SU-DHL-6 (cell line): ENCODE results near the gene LRP1B.

Experiments used
- H2AFZ ChIP-seq: fragments of 200-600 bp; sonication (generic); 2 replicates; pipeline ENCODE4 v1.6.1; 2014; ENCODE audit warnings: low read depth, mild to moderate bottlenecking, moderate library complexity, mixed read lengths, antibody characterized with exemption, low read length; ENCODE audit not compliant: severe bottlenecking
- H3F3A ChIP-seq: fragments of 200-600 bp; shearing (Covaris generic); 2 replicates; pipeline ENCODE4 v1.6.0; 2016; ENCODE audit warnings: antibody characterized with exemption, mild to moderate bottlenecking; ENCODE audit not compliant: insufficient read depth
- H3K27ac ChIP-seq: fragments of 200-600 bp; sonication (generic); 2 replicates; pipeline ENCODE4 v1.5.1; 2016; ENCODE audit warnings: low read depth, mild to moderate bottlenecking, low read length, moderate library complexity, mixed read lengths
- H3K27me3 ChIP-seq: fragments of 200-600 bp; sonication (generic), shearing (Covaris generic); 2 replicates; pipeline ENCODE4 v1.6.0; 2014; ENCODE audit warnings: mild to moderate bottlenecking, low read length
- H3K36me3 ChIP-seq: fragments of 200-600 bp; sonication (generic); 2 replicates; pipeline ENCODE4 v1.6.1; 2014; ENCODE audit warnings: mild to moderate bottlenecking, low read length, mixed read lengths
- H3K4me2 ChIP-seq: fragments of 300-600, 200-600 bp; shearing (Covaris generic), sonication (generic); 2 replicates; pipeline ENCODE4 v1.6.0; 2014; ENCODE audit warnings: low read length, low read depth, mild to moderate bottlenecking; ENCODE audit not compliant: poor library complexity, severe bottlenecking
- H3K4me3 ChIP-seq: fragments of 200-600 bp; sonication (generic); 2 replicates; pipeline ENCODE4 v1.5.1; 2014; ENCODE audit warnings: antibody characterized with exemption, low read length, mild to moderate bottlenecking, mixed read lengths; ENCODE audit not compliant: insufficient read depth, poor library complexity, severe bottlenecking
- H3K79me2 ChIP-seq: fragments of 200-600 bp; sonication (generic); 2 replicates; pipeline ENCODE4 v1.6.1; 2014; ENCODE audit warnings: mild to moderate bottlenecking, low read length, moderate library complexity; ENCODE audit not compliant: insufficient read depth
- H3K9ac ChIP-seq: fragments of 200-600 bp; sonication (generic); 2 replicates; pipeline ENCODE4 v1.7.0; 2014; ENCODE audit warnings: mild to moderate bottlenecking, low read length
- H3K9me2 ChIP-seq: fragments of 200-600 bp; sonication (generic); replicated peaks from 2 replicates; pipeline ENCODE4 v1.6.1; 2014; ENCODE audit warnings: low read length; ENCODE audit not compliant: insufficient read depth
- H3K9me3 ChIP-seq: fragments of 200-600 bp; sonication (generic); 2 replicates; pipeline ENCODE4 v1.6.1; 2014; ENCODE audit warnings: low read length, mixed read lengths; ENCODE audit not compliant: insufficient read depth
- H4K20me1 ChIP-seq: fragments of 200-600 bp; sonication (generic); 2 replicates; pipeline ENCODE4 v1.6.1; 2014; ENCODE audit warnings: low read depth, mild to moderate bottlenecking, antibody characterized with exemption, low read length, moderate library complexity, mixed read lengths
- CTCF ChIP-seq: fragments of 200-600 bp; sonication (generic); IDR thresholded peaks from one replicate; pipeline ENCODE4 v1.5.1; 2017; ENCODE audit warnings: antibody characterized with exemption, mild to moderate bottlenecking, low read length, moderate library complexity; ENCODE audit not compliant: insufficient read depth, poor library complexity, severe bottlenecking
- EZH2phosphoT487 ChIP-seq: fragments of 200-600 bp; sonication (generic), shearing (Covaris generic); conservative IDR thresholded peaks from 2 replicates; pipeline ENCODE4 v1.6.1; 2018; ENCODE audit warnings: mild to moderate bottlenecking, antibody characterized with exemption, low read length, moderate library complexity, mixed read lengths

LRP1B gene

GRCh38 chr2:140929849-140930248, 1201.0 kb downstream of the LRP1B start:
- H3K36me3 ChIP-seq, result no peaks in the 10 kb centered on the region
- no peak overlapping the region for H3K27ac ChIP-seq
- H3K4me3 ChIP-seq, result no peak overlapping the region
- no peaks in the 10 kb centered on the region for H3K79me2 ChIP-seq
- H4K20me1 ChIP-seq, result no peaks in the 10 kb centered on the region
- no peak overlapping the region for H3K4me2 ChIP-seq
- H2AFZ ChIP-seq, result no peak overlapping the region
- no peaks in the 10 kb centered on the region for H3F3A ChIP-seq
- TF ChIP-seq CTCF (no peak), EZH2phosphoT487 (no peak)
- H3K27me3 ChIP-seq, result no peaks in the 10 kb centered on the region
- H3K9me3 ChIP-seq, result no peaks in the 10 kb centered on the region
- H3K9me2 ChIP-seq, result no peaks in the 10 kb centered on the region
- no peak overlapping the region for H3K9ac ChIP-seq

- Histone ChIP-seq H2AFZ (no peak overlapping the region), H3K9me2 (no peaks in the 10 kb centered on the region), H3K36me3 (no peaks in the 10 kb centered on the region), H3K4me3 (no peak overlapping the region), H3K4me2 (no peak overlapping the region), H4K20me1 (no peaks in the 10 kb centered on the region), H3K79me2 (no peaks in the 10 kb centered on the region), H3K27me3 (no peaks in the 10 kb centered on the region), H3K9ac (no peak overlapping the region), H3K27ac (no peak overlapping the region), H3K9me3 (no peaks in the 10 kb centered on the region), H3F3A (no peaks in the 10 kb centered on the region)
- TF ChIP-seq CTCF (no peak), EZH2phosphoT487 (no peak)
Observed at GRCh38 chr2:140918426-140918825, 1212.4 kb downstream of the LRP1B start.

- TF ChIP-seq CTCF, result no peak
- no peak for TF ChIP-seq EZH2phosphoT487
- Histone ChIP-seq H3K79me2 (no peaks in the 10 kb centered on the region), H3K4me3 (no peak overlapping the region), H3K9me3 (no peaks in the 10 kb centered on the region), H3K27ac (no peak overlapping the region), H3K9ac (no peak overlapping the region), H3K4me2 (no peak overlapping the region), H3F3A (no peaks in the 10 kb centered on the region), H3K27me3 (no peaks in the 10 kb centered on the region), H2AFZ (no peak overlapping the region), H3K36me3 (no peaks in the 10 kb centered on the region), H4K20me1 (no peaks in the 10 kb centered on the region), H3K9me2 (no peaks in the 10 kb centered on the region)
Observed at GRCh38 chr2:140916410-140916809, 1214.4 kb downstream of the LRP1B start.
